AG09319 (cell line): ENCODE data around the gene ZBED4.

Experiments used
- DNase-seq: peaks from one replicate; pipeline ENCODE4 v3.0.0-alpha.2; 2010; ENCODE audit warnings: low read depth; ENCODE audit errors: extremely low read depth
- TF ChIP-seq, protein P1 (sequence below): IDR thresholded peaks from 2 replicates; pipeline ENCODE4 v1.5.1; 2011; ENCODE audit warnings: low read depth, mild to moderate bottlenecking, inconsistent platforms, low read length, moderate library complexity

ZBED4 gene

DNA sequence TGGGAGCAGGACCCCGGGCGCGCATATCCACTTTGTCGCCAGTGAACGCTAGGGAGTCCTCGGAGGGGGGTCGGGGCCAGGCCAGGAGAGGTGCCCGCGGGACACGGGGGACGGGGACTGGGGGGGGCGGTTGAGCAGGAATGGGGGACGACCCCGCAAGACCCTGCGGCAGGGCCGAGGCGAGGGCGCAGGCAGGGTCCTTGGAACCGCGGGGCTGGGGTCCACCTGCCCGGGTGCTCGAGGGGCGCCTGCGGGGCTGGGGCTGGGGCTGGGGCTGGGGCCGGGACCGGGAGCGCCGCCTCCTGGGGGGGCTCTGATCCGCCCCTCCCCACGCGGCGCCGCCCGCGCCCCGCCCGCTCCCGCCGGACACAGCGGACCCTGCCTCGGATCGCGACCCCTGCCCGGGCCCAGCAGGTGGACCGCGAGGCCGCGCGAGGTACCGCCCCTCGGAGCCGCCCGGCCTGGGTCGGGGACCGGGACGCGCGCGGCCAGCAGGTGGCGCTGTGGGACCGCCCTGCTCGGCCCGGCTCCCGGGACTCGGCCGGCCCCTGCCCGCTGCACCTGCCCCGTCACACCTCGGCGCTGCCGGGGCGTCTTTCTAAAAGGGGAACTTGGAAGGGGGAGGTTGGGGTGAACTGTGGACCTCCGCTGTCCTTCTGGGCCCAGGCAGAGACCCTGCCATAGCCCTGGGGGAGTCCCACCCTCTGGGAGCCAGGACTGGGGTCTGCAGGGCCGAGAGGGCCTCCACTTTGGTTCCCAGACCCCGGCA, 75.8 kb downstream of the ZBED4 start:
- no peak for DNase-seq
- TF ChIP-seq, protein P1, sequence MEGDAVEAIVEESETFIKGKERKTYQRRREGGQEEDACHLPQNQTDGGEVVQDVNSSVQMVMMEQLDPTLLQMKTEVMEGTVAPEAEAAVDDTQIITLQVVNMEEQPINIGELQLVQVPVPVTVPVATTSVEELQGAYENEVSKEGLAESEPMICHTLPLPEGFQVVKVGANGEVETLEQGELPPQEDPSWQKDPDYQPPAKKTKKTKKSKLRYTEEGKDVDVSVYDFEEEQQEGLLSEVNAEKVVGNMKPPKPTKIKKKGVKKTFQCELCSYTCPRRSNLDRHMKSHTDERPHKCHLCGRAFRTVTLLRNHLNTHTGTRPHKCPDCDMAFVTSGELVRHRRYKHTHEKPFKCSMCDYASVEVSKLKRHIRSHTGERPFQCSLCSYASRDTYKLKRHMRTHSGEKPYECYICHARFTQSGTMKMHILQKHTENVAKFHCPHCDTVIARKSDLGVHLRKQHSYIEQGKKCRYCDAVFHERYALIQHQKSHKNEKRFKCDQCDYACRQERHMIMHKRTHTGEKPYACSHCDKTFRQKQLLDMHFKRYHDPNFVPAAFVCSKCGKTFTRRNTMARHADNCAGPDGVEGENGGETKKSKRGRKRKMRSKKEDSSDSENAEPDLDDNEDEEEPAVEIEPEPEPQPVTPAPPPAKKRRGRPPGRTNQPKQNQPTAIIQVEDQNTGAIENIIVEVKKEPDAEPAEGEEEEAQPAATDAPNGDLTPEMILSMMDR: peak; percentile 31

DNA sequence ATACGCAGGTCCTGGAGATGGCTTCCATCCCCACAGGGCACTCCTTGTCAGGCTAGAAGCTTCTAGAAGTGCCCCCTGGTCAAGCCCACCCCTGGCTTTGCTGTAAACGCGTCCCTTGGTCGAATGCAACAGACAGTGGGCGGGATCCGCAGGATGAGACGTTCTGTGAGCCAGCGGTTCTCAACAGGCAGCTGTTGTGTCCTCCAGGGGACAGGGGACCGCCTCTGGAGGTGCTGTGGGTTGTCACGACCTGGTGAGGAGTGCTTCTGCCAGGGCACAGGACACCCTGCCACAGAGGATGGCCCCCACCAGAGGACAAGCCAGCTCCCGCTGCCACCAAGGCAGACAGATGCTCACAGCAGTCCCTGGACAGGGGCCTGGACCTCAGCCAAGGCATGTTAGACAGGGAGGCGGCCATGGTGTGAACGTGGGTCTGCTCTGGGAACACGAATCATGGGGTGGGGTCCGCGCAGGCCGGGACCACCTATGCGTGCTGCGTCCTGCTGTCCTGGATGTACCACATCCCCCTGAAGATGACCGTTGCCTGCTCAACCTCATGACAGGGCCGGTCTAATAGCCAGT, 76.4 kb downstream of the ZBED4 start:
- DNase-seq: no peak
- TF ChIP-seq, protein P1: no peak

GRCh38 chr22:49930596-49931412, 77.2 kb downstream of the ZBED4 start:
- TF ChIP-seq, protein P1: peak; percentile 53
- DNase-seq: no peak

- DNase-seq: no peak
- TF ChIP-seq, protein P1: no peak
These were observed 79.9 kb downstream of the ZBED4 start for GRCh38 chr22:49933236-49934159.

GRCh38 chr22:49934160-49934890, 80.7 kb downstream of the ZBED4 start:
- no peak for DNase-seq
- TF ChIP-seq, protein P1: no peak

- TF ChIP-seq, protein P1: no peak
- DNase-seq: peak; percentile 39
These were observed 81.4 kb downstream of the ZBED4 start for GRCh38 chr22:49934891-49935557.
